GM19372 (cell line): Measurements from ENCODE around the gene CIB4.

Experiments used
- ATAC-seq: cut with Tn5 transposase; IDR thresholded peaks from one replicate; pipeline ENCODE4 v1.9.1; 2021; ENCODE audit warnings: mild to moderate bottlenecking, low read depth, moderate library complexity; ENCODE audit not compliant: unreplicated experiment

The CIB4 gene

GRCh38 chr2:26536371-26537068, 104.6 kb downstream of the CIB4 start:
- ATAC-seq: no peak

- no peak for ATAC-seq
These were observed 105.4 kb downstream of the CIB4 start for GRCh38 chr2:26535663-26536275.

GRCh38 chr2:26534865-26535662, 106.1 kb downstream of the CIB4 start:
- no peak for ATAC-seq

GRCh38 chr2:26534098-26534864, 106.9 kb downstream of the CIB4 start:
- no peak for ATAC-seq

- ATAC-seq: no peak
These were observed 107.5 kb downstream of the CIB4 start for GRCh38 chr2:26533661-26534060.

GRCh38 chr2:26532301-26533250, 108.6 kb downstream of the CIB4 start:
- ATAC-seq: no peak
